Vagina (tissue), 2 donors: ENCODE results near the gene RBM20.
A peak's percentile ranks its signal among the peaks of the same experiment; 100 is the strongest.

Experiments used
- POLR2A ChIP-seq, 2 donors: fragments of 450-650 bp; IDR thresholded peaks; one replicate each; pipeline ENCODE4 v1.6.1; 2017; ENCODE audit warnings: antibody characterized with exemption in 2 of 2, mild to moderate bottlenecking in 2 of 2, moderate library complexity in 2 of 2
- POLR2AphosphoS5 ChIP-seq, 2 donors: sonication (generic); formaldehyde crosslinking; IDR thresholded peaks; one replicate each; pipeline ENCODE4 v1.9.0; 2017; ENCODE audit warnings: antibody characterized with exemption in 2 of 2, mild to moderate bottlenecking in 2 of 2, low read depth in 1 of 2; ENCODE audit not compliant: insufficient read depth in 1 of 2
- TF ChIP-seq, protein P1 (sequence below), 3 experiments: fragments of 450-650 bp in 2 of 3; fragments of 200-600 bp in 1 of 3; sonication (generic) in 1 of 3; IDR thresholded peaks; one replicate each; pipeline ENCODE4 v1.5.1; 2017 to 2019; ENCODE audit warnings: antibody characterized with exemption in 3 of 3, mild to moderate bottlenecking in 2 of 3, moderate library complexity in 2 of 3

DNA sequence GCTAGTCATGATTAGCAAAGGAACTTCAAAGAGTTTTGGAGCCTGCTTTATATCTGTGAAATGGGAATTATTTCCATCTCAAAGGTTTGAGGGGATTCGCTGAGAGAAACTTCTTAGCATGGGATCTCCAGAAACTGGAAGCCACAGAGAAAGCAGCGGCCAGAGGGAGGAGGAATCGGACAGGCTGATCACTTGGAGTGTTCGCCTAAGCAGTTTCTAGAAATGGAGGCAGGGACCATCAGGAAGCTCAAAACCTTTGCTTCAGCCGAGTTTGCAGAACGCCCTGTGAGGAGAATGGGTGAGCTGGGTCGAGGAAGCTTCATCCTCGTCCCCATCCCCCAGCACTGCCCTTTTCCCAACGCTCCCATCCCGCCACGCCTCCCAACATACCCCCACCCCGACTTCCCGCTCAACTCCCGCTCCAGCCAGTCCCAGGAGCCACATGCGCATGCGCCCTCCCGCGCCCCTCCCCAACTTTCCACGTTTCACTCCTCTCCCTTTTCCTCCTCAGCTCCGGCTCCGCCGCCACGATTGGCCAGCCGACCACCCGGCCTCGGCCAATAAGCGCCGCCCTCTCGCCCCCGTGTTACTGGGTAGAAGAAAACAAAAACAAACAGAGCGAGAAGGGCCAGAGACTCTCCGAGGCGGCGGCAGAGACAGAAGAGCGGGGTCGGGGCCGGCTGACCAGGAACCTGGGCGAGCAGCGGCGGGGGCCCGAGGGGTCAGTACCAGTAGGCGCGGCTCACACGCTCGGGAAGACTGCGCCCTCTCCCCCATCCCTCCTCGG, 227.4 kb downstream of the RBM20 start, which contains the start of gene PDCD4:
- TF ChIP-seq, protein P1, sequence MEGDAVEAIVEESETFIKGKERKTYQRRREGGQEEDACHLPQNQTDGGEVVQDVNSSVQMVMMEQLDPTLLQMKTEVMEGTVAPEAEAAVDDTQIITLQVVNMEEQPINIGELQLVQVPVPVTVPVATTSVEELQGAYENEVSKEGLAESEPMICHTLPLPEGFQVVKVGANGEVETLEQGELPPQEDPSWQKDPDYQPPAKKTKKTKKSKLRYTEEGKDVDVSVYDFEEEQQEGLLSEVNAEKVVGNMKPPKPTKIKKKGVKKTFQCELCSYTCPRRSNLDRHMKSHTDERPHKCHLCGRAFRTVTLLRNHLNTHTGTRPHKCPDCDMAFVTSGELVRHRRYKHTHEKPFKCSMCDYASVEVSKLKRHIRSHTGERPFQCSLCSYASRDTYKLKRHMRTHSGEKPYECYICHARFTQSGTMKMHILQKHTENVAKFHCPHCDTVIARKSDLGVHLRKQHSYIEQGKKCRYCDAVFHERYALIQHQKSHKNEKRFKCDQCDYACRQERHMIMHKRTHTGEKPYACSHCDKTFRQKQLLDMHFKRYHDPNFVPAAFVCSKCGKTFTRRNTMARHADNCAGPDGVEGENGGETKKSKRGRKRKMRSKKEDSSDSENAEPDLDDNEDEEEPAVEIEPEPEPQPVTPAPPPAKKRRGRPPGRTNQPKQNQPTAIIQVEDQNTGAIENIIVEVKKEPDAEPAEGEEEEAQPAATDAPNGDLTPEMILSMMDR (IDR thresholded peaks at IDR 0.05): no peak
- TF ChIP-seq POLR2A (IDR thresholded peaks at IDR 0.05) (peak; percentile 5 to 82), POLR2AphosphoS5 (IDR thresholded peaks at IDR 0.05; ENCODE audit: insufficient read depth in 1 of 2, low read depth in 1 of 2) (peak; percentile 93 to 97)
